CD4-positive, alpha-beta T cell treated with Interleukin-6 for 4 hours (primary cell): Measurements from ENCODE around the gene RYR2.

ENCODE experiments used
- DNase-seq: peaks from one replicate; pipeline ENCODE4 v3.0.0-alpha.2; 2020; ENCODE audit warnings: mixed read lengths

The RYR2 gene

DNA sequence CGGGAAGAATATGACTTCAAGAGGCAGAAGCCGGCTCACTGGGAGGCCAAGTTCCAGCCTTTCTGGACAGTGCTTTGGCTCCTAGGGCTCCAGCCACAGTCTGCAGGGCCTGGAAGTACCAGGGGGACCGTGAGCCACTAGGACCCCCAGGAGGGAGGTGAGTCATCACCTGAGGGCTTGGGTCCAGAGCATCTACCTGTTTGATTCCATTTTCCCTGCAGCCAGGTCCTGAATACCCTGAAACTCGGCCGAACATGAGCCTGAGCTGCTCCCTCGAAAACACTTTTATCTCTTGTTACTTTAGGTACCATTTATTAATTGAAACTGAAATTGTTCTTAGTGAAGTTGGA lies 164.1 kb downstream of the RYR2 start:
- DNase-seq = no peak

DNA sequence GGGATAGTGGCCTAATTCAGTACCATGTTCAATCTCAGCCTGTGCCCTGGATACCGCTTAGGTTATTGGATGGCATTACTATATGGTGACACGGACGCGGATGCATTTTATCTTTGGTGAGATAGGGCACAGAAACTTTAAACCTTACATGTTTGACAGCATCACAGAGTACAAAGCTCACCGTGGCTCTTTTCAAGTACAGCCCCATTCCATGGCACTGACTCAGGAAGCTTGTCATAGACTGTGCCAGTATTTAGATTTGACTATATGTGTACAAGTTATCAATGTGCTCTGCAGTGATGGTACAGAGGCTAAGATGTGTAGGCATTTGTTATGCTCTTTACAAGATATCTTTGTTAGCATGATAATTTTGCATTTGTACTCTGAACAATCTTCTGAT lies 169.0 kb downstream of the RYR2 start:
- no peak for DNase-seq

- DNase-seq = no peak
Measured at GRCh38 chr1:237211540-237211939, 169.6 kb downstream of the RYR2 start.

GRCh38 chr1:237219751-237220642 lies 178.0 kb downstream of the RYR2 start:
- no peak for DNase-seq

DNA sequence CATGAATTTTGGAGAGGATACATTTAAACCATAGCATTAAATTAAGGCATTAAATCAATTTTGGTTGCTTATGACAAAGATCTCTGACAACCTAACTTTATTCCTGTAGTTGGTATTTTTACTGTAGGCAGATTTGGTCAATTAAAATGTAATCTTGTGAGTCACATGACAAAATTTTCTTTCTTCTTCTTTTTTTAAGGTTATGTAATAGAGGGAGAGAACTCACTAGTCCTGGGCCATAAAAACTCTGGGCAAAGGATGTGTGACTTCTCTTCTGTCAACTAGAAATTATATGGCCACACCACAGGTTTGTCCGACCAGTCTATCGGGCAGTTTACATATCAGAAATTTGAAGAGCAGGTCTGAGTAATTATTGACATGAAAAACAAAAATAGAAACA lies 181.4 kb downstream of the RYR2 start:
- no peak for DNase-seq

DNA sequence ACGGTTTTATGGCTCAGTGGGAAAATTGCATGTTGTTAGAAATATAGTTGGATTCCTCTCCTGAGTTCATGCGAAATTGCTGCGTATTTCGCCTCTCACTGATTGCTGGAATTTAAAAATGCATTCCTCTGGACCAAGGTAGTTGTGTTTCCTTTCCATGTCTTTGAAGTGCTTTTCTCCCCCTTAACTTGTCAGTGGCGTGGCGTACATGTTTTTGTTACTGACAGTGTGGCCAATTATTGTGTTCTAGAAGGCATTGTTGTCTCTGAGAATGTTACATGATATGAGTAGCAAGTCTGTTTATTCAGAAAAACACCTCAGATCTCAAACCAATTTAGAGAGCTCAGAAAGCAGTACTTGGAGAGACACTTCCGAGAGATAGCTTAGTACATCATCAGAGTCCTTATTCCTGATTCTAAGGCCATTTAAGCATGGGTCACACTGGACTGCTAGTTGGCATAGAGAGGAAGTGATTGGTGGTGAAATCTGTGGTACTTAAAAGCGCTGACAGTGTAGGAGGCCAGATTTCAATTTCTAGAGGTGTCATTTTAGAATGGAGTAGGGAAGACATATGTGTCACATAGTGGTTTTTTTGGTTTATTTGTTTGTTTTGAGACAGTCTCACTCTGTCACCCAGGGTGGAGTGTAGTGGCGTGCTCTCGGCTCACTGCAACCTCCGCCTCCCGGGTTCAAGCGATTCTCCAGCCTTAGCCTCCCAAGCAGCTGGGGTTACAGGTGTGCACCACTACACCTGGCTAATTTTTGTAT lies 184.4 kb downstream of the RYR2 start:
- DNase-seq = no peak

GRCh38 chr1:237227476-237227875 lies 185.5 kb downstream of the RYR2 start:
- DNase-seq = no peak

GRCh38 chr1:237228421-237228820 lies 186.4 kb downstream of the RYR2 start:
- no peak for DNase-seq

- DNase-seq = no peak
Measured at GRCh38 chr1:237229333-237229732, 187.3 kb downstream of the RYR2 start.

- no peak for DNase-seq
Measured at GRCh38 chr1:237232501-237232900, 190.5 kb downstream of the RYR2 start.

- no peak for DNase-seq
Measured at GRCh38 chr1:237235091-237235490, 193.1 kb downstream of the RYR2 start.

GRCh38 chr1:237237721-237238120 lies 195.7 kb downstream of the RYR2 start:
- no peak for DNase-seq

- DNase-seq = no peak
Measured at GRCh38 chr1:237239248-237239647, 197.3 kb downstream of the RYR2 start.

- no peak for DNase-seq
Measured at GRCh38 chr1:237241038-237241437, 199.1 kb downstream of the RYR2 start.

DNA sequence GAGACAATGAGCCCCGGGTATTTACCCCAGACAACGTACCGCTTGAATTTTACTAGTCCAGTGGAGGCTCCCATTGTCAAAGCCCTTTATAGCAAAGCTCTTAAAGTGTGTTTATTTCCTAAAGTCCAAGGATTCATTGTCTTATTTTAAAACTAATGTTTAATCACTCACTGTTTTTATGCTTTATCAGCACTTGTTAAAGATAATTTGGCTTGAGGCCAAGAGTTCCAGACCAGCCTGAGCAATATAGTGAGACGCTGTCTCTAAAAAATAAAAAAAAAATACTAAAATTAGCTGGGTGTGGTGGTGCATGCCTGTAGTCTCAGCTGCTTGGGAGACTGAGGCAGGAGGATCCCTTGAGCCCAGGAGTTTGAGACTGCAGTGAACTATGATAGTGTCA lies 202.8 kb downstream of the RYR2 start:
- no peak for DNase-seq

DNA sequence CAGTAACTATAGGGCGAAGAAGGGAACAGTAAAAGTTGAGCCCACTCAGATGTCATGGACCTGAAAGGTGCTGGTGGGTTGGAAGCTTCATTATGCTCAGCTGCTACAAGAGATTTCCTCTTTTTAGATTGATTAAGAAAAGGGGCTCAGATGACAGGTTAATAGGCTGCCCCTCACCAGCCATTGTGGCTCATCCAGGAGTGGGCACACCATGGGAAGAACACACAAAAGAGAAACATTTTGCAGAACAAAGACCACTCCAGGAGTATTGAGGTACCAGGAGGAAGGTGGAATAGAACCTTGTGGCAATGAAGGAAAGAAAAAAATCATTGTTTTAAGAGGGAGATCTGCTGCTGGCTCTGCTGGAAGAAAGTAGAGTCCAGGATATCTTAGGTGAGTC lies 205.5 kb downstream of the RYR2 start:
- DNase-seq = no peak

- DNase-seq = no peak
Measured at GRCh38 chr1:237249120-237249519, 207.1 kb downstream of the RYR2 start.

- DNase-seq = no peak
Measured at GRCh38 chr1:237250055-237250454, 208.1 kb downstream of the RYR2 start.

- no peak for DNase-seq
Measured at GRCh38 chr1:237255071-237255470, 213.1 kb downstream of the RYR2 start.

- no peak for DNase-seq
Measured at GRCh38 chr1:237258871-237259270, 216.9 kb downstream of the RYR2 start.

- no peak for DNase-seq
Measured at GRCh38 chr1:237261198-237261597, 219.2 kb downstream of the RYR2 start.

DNA sequence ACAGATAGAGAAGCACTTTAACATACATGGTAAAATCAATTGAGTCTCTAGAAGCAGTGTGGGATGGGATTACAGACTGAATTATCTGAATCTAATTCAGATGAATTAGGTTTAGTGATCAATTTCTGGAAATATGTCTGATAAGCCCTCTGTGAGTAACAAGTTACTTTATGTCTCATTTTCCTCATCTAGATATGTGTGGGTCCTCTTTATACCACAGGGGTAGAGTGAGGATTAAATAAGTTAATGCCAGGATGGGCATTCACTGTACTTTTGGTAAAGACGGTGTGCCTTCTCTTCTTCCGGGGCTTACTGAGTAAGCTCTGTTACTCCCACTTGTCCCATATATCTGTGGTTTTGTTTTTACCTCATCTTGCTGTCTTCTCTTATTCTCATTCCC lies 225.8 kb downstream of the RYR2 start:
- DNase-seq = no peak

DNA sequence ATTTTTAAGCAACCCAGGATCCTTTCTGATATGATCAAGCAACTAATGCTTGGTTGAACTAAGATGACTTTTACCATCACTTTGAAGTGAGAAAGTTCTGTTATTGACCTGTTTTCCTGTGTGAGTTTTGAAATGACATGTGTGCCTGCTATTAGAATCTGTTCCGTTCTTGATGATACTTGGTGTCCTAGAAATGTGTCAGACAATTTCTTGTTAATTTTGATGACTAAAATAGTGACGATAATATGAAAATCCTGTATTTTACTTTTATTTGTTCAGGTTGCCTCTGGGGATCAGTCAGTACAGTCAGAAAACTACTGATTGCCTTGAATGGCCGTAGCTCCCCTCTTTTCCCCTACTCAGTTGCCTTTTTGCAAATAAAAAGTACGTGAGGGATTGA lies 228.0 kb downstream of the RYR2 start:
- DNase-seq = no peak

- DNase-seq = no peak
Measured at GRCh38 chr1:237270353-237270752, 228.4 kb downstream of the RYR2 start.
